Panc1 (cell line): Measurements from ENCODE around the gene D2HGDH. TPM values are rescaled to one million over a fixed set of nuclear protein-coding genes. Genes with fewer than 3 reads are reported as not detected.

Experiments used
- ATAC-seq: fragments of 200-7000 bp; cut with Tn5 transposase; 2 replicates; pipeline ENCODE4 v1.9.1; 2020; ENCODE audit warnings: mild to moderate bottlenecking, moderate library complexity
- BruUV-seq: library from RNA; stranded (reverse); fragments of 400-500 nt; replicated peaks from 2 replicates; lab custom pipeline; 2021; lab: Mats Ljungman, UMichigan
- CTCF ChIA-PET: fragments of 300-600 bp; sonication (Branson Sonifier 250); formaldehyde crosslinking; loops from one replicate; lab custom pipeline; 2022; ENCODE audit warnings: antibody characterized with exemption; lab: Charles Lee
- POLR2A ChIA-PET: fragments of 300-600 bp; sonication (Branson Sonifier 250); formaldehyde crosslinking; loops from one replicate; lab custom pipeline; 2022; ENCODE audit warnings: antibody characterized with exemption; lab: Charles Lee
- DNase-seq: peaks from one replicate; pipeline ENCODE4 v3.0.0-alpha.2; 2010; ENCODE audit warnings: low read depth, low spot score
- H3K27ac ChIP-seq: 2 replicates; pipeline ENCODE4 v1.5.1; 2011; ENCODE audit warnings: mild to moderate bottlenecking, low read length, inconsistent platforms
- H3K27me3 ChIP-seq: fragments of 200-500 bp; sonication (Bioruptor generic); 2 replicates; pipeline ENCODE4 v1.6.0; 2014; ENCODE audit warnings: low read length, inconsistent platforms; ENCODE audit not compliant: control insufficient read depth, insufficient read depth
- H3K36me3 ChIP-seq: fragments of 200-500 bp; sonication (Bioruptor generic); 2 replicates; pipeline ENCODE4 v1.5.1; 2014; ENCODE audit warnings: inconsistent platforms, mild to moderate bottlenecking, low read length, moderate library complexity; ENCODE audit not compliant: control insufficient read depth, insufficient read depth
- H3K4me1 ChIP-seq: 2 replicates; pipeline ENCODE4 v1.5.1; 2011; ENCODE audit warnings: inconsistent platforms, mild to moderate bottlenecking, low read length, moderate library complexity; ENCODE audit not compliant: control insufficient read depth, insufficient read depth
- H3K4me3 ChIP-seq, 2 experiments: 2 replicates each; pipeline ENCODE4 v1.5.1; 2011 to 2012; ENCODE audit warnings: low read depth in 2 of 2, low read length in 2 of 2, mild to moderate bottlenecking in 2 of 2, inconsistent platforms in 1 of 2, moderate library complexity in 1 of 2
- H3K9me3 ChIP-seq: fragments of 200-500 bp; sonication (Bioruptor generic); 2 replicates; pipeline ENCODE4 v1.5.1; 2014; ENCODE audit warnings: low read depth, mild to moderate bottlenecking, inconsistent platforms, low read length, moderate library complexity; ENCODE audit not compliant: control insufficient read depth, insufficient read depth
- POLR2AphosphoS5 ChIP-seq: IDR thresholded peaks from 2 replicates; pipeline ENCODE4 v1.6.1; 2012; ENCODE audit warnings: mild to moderate bottlenecking, low read depth, low read length, moderate library complexity
- SIN3A ChIP-seq: IDR thresholded peaks from 2 replicates; pipeline ENCODE4 v1.6.1; 2012; ENCODE audit warnings: low read depth, mild to moderate bottlenecking, low read length, moderate library complexity, borderline replicate concordance; ENCODE audit not compliant: insufficient read depth
- TCF7L2 ChIP-seq: IDR thresholded peaks from 2 replicates; pipeline ENCODE4 v1.6.1; 2011; ENCODE audit warnings: mild to moderate bottlenecking, low read depth, low read length, inconsistent platforms
- in situ Hi-C: cut with HindIII; loops from 2 replicates; pipeline ENCODE4 v1.10.0; 2016; ENCODE audit warnings: low sequenced_read_pairs, low pct_unique_long_range_greater_than_20kb
- intact Hi-C: fragments of 100-400 bp; cut with micrococcal nuclease; formaldehyde crosslinking; loops from one replicate; pipeline ENCODE4 v1.10.0; 2022; ENCODE audit not compliant: unreplicated experiment
- total RNA-seq: library from RNA; stranded (reverse); gene quantifications from one replicate; pipeline ENCODE4 v1.2.1, GENCODE V29; 2021; ENCODE audit not compliant: unreplicated experiment
- TF ChIP-seq, protein P1 (sequence below): fragments of 450-650 bp; IDR thresholded peaks from 2 replicates; pipeline ENCODE4 v1.5.1; 2017; ENCODE audit warnings: mild to moderate bottlenecking
- TF ChIP-seq, protein P2 (sequence below), 2 experiments: IDR thresholded peaks; 2 replicates each; pipeline ENCODE4 v1.6.1; 2011 to 2012; ENCODE audit warnings: low read depth in 2 of 2, control low read depth in 1 of 2, low read length in 1 of 2, mild to moderate bottlenecking in 1 of 2, moderate library complexity in 1 of 2; ENCODE audit not compliant: insufficient read depth in 1 of 2

The D2HGDH gene
- total RNA-seq, 1 experiment from 2014 or later = 53.0 TPM

DNA sequence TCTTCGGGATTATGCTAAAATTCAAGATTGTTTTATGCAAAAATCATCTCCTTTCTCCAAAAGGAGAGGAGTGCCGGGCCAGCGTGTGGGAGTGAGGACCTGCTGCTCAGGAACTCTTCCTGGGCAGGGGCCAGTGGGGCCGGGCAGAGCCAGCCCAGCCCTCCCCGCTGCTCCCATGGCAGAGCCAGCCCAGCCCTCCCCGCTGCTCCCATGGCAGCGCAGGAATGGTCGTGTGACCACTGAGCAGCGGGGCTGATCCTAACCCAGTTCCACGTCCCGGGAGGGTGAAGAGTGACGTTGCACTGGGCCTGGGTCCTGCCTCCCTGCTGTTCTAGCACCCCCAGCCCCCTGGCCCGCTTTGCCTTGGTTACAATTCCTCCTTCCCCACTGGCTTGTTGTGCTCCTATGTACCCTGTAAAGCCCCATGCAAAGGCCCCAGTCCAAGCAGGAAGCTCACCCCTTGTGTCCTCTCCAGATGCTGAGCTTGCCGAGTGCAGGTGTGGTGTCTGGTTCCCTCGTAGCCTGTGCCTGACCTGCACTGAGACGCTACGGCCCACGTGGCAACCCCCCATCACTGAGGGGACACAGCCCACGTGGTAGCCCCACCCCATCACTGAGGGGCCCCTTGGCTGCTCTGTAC is 63.1 kb downstream of the D2HGDH start:
- H3K4me1 ChIP-seq = no peaks in the 10 kb centered on the region; the same call in 1 of the 2 replicates
- intact Hi-C loops (no loop called here), in situ Hi-C loops (no loop called here)
- ChIA-PET CTCF (no interaction called here), POLR2A (no interaction called here)
- no peaks in the 10 kb centered on the region for H3K27me3 ChIP-seq
- BruUV-seq = no TSS peak
- TF ChIP-seq SIN3A = no peak
- H3K9me3 ChIP-seq = no peaks in the 10 kb centered on the region
- DNase-seq (no peak), ATAC-seq (no peak)
- no peaks in the 10 kb centered on the region for H3K36me3 ChIP-seq
- no peak overlapping the region for H3K4me3 ChIP-seq
- no peak overlapping the region for H3K27ac ChIP-seq

DNA sequence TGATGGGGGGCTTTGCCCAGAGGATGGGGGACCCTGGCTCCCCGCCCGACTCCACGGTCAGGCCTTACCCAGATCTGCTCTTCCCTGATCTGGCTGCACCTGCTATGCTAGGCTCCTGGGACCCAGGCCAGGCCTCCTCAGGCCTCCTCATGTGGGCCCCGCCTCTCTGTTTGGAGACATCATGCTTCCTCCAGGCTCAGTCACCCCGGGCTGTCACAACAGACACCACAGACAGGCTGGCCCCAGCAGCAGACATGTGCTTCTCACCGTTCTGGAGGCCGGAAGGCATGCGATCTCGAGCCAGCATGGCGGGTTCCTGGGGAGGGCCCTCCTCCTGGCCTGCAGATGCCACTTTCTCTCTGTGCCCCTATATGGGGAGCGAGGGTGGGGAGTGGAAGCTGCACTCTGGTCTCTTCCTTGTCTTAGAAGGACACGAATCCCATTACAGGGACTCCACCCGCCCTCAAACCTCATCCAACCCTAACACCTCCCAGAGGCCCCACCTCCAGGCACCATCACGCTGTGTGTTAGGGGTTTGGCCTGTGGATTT is 63.7 kb downstream of the D2HGDH start:
- intact Hi-C loops = no loop called here

DNA sequence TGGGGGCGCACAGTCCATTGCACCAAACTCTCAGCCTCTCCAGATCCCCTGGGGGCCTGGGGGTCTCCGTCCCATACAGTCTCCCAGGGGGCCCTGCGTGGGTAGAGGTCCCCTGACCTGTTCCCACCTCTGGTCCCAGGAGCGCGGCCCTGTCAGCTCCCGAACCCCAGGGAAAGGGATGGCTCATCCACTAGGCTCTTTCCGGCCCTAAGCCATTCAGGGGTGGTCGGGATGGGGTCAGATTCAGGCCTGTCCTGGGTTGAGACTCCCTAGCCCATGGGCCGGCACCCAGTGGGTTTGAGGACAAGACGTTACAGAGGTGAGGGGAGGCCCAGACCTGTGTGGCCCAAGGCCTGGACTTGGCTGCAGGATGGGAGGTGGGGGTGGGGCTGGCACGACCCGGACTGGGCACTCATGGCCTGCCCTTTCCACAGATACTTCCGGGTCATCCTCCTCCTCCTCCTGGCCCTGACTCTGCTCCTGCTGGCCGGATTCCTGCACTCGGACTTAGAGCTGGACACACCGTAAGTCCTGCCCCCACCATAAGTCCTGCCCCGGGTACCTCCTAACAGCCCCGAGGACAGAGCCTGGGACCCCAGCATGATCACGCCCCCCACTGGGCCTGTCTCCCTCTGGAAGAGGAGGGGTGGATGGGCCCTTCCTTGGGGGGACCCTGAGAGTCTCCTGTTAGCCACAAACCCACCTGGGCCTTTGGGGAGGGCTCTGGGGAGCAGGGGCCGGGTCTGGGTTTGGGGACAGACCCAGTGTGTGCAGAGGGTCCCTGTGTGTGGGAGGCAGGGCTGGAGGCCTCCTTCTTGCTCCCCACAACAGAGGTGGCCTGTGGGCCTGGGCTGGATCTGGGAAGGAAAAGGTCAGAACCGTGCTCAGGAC is 64.4 kb downstream of the D2HGDH start:
- Histone ChIP-seq H3K36me3 (no peaks in the 10 kb centered on the region), H3K4me1 (peaks cover 6% of the 10 kb centered on the region), H3K9me3 (no peaks in the 10 kb centered on the region), H3K27ac (no peak overlapping the region), H3K4me3 (no peak overlapping the region), H3K27me3 (no peaks in the 10 kb centered on the region)
- BruUV-seq = no TSS peak
- CTCF ChIA-PET = no interaction called here
- TF ChIP-seq, protein P1, sequence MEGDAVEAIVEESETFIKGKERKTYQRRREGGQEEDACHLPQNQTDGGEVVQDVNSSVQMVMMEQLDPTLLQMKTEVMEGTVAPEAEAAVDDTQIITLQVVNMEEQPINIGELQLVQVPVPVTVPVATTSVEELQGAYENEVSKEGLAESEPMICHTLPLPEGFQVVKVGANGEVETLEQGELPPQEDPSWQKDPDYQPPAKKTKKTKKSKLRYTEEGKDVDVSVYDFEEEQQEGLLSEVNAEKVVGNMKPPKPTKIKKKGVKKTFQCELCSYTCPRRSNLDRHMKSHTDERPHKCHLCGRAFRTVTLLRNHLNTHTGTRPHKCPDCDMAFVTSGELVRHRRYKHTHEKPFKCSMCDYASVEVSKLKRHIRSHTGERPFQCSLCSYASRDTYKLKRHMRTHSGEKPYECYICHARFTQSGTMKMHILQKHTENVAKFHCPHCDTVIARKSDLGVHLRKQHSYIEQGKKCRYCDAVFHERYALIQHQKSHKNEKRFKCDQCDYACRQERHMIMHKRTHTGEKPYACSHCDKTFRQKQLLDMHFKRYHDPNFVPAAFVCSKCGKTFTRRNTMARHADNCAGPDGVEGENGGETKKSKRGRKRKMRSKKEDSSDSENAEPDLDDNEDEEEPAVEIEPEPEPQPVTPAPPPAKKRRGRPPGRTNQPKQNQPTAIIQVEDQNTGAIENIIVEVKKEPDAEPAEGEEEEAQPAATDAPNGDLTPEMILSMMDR = no peak
- TF ChIP-seq TCF7L2 (no peak), SIN3A (no peak), POLR2AphosphoS5 (no peak)
- TF ChIP-seq, protein P2, sequence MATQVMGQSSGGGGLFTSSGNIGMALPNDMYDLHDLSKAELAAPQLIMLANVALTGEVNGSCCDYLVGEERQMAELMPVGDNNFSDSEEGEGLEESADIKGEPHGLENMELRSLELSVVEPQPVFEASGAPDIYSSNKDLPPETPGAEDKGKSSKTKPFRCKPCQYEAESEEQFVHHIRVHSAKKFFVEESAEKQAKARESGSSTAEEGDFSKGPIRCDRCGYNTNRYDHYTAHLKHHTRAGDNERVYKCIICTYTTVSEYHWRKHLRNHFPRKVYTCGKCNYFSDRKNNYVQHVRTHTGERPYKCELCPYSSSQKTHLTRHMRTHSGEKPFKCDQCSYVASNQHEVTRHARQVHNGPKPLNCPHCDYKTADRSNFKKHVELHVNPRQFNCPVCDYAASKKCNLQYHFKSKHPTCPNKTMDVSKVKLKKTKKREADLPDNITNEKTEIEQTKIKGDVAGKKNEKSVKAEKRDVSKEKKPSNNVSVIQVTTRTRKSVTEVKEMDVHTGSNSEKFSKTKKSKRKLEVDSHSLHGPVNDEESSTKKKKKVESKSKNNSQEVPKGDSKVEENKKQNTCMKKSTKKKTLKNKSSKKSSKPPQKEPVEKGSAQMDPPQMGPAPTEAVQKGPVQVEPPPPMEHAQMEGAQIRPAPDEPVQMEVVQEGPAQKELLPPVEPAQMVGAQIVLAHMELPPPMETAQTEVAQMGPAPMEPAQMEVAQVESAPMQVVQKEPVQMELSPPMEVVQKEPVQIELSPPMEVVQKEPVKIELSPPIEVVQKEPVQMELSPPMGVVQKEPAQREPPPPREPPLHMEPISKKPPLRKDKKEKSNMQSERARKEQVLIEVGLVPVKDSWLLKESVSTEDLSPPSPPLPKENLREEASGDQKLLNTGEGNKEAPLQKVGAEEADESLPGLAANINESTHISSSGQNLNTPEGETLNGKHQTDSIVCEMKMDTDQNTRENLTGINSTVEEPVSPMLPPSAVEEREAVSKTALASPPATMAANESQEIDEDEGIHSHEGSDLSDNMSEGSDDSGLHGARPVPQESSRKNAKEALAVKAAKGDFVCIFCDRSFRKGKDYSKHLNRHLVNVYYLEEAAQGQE (IDR thresholded peaks at IDR 0.05; ENCODE audit: insufficient read depth in 1 of 2, low read depth in 2 of 2, low read length in 1 of 2) = no peak
- in situ Hi-C loops (no loop called here), intact Hi-C loops (no loop called here)
- POLR2A ChIA-PET = no interaction called here
- DNase-seq (no peak), ATAC-seq (no peak)

More for the DNA sequence above, 63.7 kb downstream of the D2HGDH start:
- no peak for ATAC-seq
- POLR2A ChIA-PET = no interaction called here
- in situ Hi-C loops = no loop called here
- Histone ChIP-seq H3K4me1 (peaks cover 6% of the 10 kb centered on the region), H3K36me3 (no peaks in the 10 kb centered on the region), H3K9me3 (no peaks in the 10 kb centered on the region), H3K27me3 (no peaks in the 10 kb centered on the region), H3K4me3 (no peak overlapping the region), H3K27ac (no peak overlapping the region)
- no peak for TF ChIP-seq POLR2AphosphoS5
- no peak for DNase-seq
- CTCF ChIA-PET = no interaction called here
- no TSS peak for BruUV-seq
